Measurements from ENCODE around the gene ZNF418.
"Not testable (repeated sequence)": the region's sequence is repeated elsewhere in the genome, so short reads cannot be mapped to it uniquely, and the experiment has no call there.

The ZNF418 gene

GRCh38 chr19:57888560-57889231, 46.5 kb downstream of the ZNF418 start, which contains the start of gene ZNF814:
Gene ZNF814 (minus strand): TSS chr19:57889037. CDS start chr19:57888802, 235 bp downstream.
- peak; percentile 8 to 93 (median 70) for DNase-seq

DNA sequence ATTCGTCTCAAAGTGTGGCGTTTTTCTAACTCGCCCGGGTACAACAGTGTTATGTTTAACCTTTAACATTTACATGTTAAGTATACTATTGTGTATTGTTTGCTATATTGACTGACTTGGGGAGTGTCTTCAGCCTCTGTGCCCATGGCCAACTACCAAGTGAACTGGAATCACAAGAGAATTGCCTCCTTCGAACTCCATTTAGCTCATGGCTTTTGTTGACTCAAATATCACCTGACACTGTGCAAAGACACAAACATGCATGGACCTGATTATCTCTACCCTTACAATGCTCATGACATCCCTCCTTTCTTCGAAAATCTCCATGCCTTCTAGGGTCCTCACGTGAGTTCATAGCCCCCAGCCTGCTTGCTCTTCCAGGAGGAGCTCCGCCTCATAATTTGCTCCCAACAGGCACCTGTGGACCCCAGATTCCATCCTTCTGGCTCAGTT, 47.1 kb downstream of the ZNF418 start:
- DNase-seq: peak in 1 of 14 donors; percentile 21

GRCh38 chr19:57887195-57887941, 47.8 kb downstream of the ZNF418 start:
- peak in 1 of 14 donors; percentile 5 for DNase-seq

- DNase-seq: no peak
Measured at GRCh38 chr19:57886046-57886445, 49.2 kb downstream of the ZNF418 start.

- not testable (repeated sequence) for DNase-seq
Measured at GRCh38 chr19:57873883-57874799, 61.1 kb downstream of the ZNF418 start.

- no peak for DNase-seq
Measured at GRCh38 chr19:57872450-57872849, 62.8 kb downstream of the ZNF418 start.
